IPS DF 19.7 (cell line): ENCODE measurements around the gene MUC5AC.

Source experiments
- DNase-seq: peaks from one replicate; pipeline ENCODE4 v3.0.0-alpha.2; 2013; ENCODE audit warnings: low read depth, low spot score

MUC5AC gene

GRCh38 chr11:1196516-1197391, 39.0 kb downstream of the MUC5AC start:
- no peak for DNase-seq

GRCh38 chr11:1197431-1197885, 39.7 kb downstream of the MUC5AC start:
- no peak for DNase-seq

- no peak for DNase-seq
Measured at GRCh38 chr11:1197886-1198560, 40.3 kb downstream of the MUC5AC start.

- DNase-seq: no peak
Measured at GRCh38 chr11:1198561-1199240, 40.9 kb downstream of the MUC5AC start.

GRCh38 chr11:1199241-1199750, 41.5 kb downstream of the MUC5AC start:
- no peak for DNase-seq

GRCh38 chr11:1199751-1200610, 42.2 kb downstream of the MUC5AC start:
- DNase-seq: no peak

GRCh38 chr11:1200611-1201191, 42.9 kb downstream of the MUC5AC start:
- no peak for DNase-seq

GRCh38 chr11:1201395-1202153, 43.8 kb downstream of the MUC5AC start:
- DNase-seq: no peak

- DNase-seq: no peak
Measured at GRCh38 chr11:1202154-1202775, 44.5 kb downstream of the MUC5AC start.

- DNase-seq: peak; percentile 60
Measured at GRCh38 chr11:1202776-1203504, 45.2 kb downstream of the MUC5AC start.

- DNase-seq: no peak
Measured at GRCh38 chr11:1203505-1204271, 45.9 kb downstream of the MUC5AC start.

- DNase-seq: no peak
Measured at GRCh38 chr11:1204381-1205101, 46.8 kb downstream of the MUC5AC start.

GRCh38 chr11:1205121-1205986, 47.6 kb downstream of the MUC5AC start:
- no peak for DNase-seq

- no peak for DNase-seq
Measured at GRCh38 chr11:1205987-1206331, 48.2 kb downstream of the MUC5AC start.

- no peak for DNase-seq
Measured at GRCh38 chr11:1206391-1207271, 48.9 kb downstream of the MUC5AC start.
